ENCODE measurements around the gene OLA1.

DNA sequence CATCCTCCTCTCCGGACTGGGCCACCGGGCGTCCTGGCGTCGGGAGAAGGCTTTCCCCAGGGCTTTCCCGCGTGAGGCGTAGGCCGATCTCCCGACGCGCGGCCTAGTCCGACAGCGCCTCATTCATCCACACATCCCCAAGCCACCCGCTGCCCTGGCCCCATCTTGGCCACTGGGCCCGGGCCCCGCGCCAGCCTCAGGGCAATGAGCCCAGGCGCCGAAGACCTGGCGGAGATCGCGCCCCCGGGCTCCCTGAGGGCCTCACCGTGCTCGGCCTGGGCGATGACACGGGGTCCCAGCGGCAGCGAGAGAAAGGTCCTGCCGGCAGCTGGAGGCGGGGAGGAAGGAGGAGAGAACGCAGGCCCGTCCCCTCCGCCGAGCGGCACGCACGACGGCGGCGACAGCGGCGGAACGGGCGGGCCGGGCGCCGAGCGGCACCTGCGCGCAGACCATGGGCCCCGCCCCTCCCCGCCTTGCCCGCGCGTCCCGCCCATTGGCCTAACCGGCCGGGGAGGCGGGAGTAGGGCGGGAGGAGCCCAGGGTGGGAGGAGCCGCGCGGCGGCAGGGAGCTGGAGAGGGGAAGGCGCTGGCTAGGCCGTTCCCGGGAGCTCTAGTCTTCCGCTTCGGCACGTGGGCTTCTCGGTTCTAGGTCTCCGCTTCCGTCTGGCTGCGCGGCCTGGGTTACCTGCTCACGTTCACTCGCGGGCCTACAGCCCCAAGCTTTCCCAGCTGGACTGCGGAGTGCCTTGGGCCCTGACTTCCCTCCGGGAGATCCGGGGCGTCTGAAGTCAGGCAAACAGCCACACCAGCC, at the start of gene OLA1:
- TF ChIP-seq, protein P1, sequence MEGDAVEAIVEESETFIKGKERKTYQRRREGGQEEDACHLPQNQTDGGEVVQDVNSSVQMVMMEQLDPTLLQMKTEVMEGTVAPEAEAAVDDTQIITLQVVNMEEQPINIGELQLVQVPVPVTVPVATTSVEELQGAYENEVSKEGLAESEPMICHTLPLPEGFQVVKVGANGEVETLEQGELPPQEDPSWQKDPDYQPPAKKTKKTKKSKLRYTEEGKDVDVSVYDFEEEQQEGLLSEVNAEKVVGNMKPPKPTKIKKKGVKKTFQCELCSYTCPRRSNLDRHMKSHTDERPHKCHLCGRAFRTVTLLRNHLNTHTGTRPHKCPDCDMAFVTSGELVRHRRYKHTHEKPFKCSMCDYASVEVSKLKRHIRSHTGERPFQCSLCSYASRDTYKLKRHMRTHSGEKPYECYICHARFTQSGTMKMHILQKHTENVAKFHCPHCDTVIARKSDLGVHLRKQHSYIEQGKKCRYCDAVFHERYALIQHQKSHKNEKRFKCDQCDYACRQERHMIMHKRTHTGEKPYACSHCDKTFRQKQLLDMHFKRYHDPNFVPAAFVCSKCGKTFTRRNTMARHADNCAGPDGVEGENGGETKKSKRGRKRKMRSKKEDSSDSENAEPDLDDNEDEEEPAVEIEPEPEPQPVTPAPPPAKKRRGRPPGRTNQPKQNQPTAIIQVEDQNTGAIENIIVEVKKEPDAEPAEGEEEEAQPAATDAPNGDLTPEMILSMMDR (IDR thresholded peaks at IDR 0.05), result no peak
- TF ChIP-seq ZFX (IDR thresholded peaks at IDR 0.05; ENCODE audit: borderline replicate concordance), result no peak; the same call in 1 of the 2 replicates
